H9 (cell line): ENCODE results near the gene FYCO1. TPM values are rescaled to one million over a fixed set of nuclear protein-coding genes. Genes with fewer than 3 reads are reported as not detected.

Source experiments
- DNase-seq: peaks from one replicate; pipeline ENCODE4 v3.0.0-alpha.2; 2017
- H2AFZ ChIP-seq: one replicate; pipeline ENCODE4 v1.6.1; 2013; ENCODE audit warnings: mild to moderate bottlenecking, low read length, control low read depth, moderate library complexity
- H2AK5ac ChIP-seq: 2 replicates; pipeline ENCODE4 v1.6.1; 2013; ENCODE audit warnings: low read length, control low read depth, mixed read lengths; ENCODE audit not compliant: insufficient read length
- H2BK120ac ChIP-seq: one replicate; pipeline ENCODE4 v1.6.1; 2013; ENCODE audit warnings: low read depth, mild to moderate bottlenecking, low read length, control low read depth, inconsistent platforms; ENCODE audit not compliant: poor library complexity, severe bottlenecking
- H2BK12ac ChIP-seq: 2 replicates; pipeline ENCODE4 v1.6.1; 2013; ENCODE audit warnings: low read length, control low read depth, mixed read lengths, low read depth; ENCODE audit not compliant: insufficient read length
- H2BK15ac ChIP-seq: 2 replicates; pipeline ENCODE4 v1.6.1; 2013; ENCODE audit warnings: low read depth, low read length, control low read depth
- H2BK20ac ChIP-seq: one replicate; pipeline ENCODE4 v1.6.1; 2013; ENCODE audit warnings: low read depth, mild to moderate bottlenecking, low read length, control low read depth, inconsistent platforms; ENCODE audit not compliant: poor library complexity, severe bottlenecking
- H2BK5ac ChIP-seq: 2 replicates; pipeline ENCODE4 v1.6.1; 2013; ENCODE audit warnings: low read length, control low read depth, mixed read lengths; ENCODE audit not compliant: insufficient read length
- H3K14ac ChIP-seq: 2 replicates; pipeline ENCODE4 v1.6.1; 2013; ENCODE audit warnings: low read length, control low read depth; ENCODE audit not compliant: insufficient read depth
- H3K18ac ChIP-seq: 2 replicates; pipeline ENCODE4 v1.6.1; 2013; ENCODE audit warnings: low read depth, mild to moderate bottlenecking, mixed read lengths, low read length, control low read depth; ENCODE audit not compliant: insufficient read length
- H3K23ac ChIP-seq: 2 replicates; pipeline ENCODE4 v1.6.1; 2013; ENCODE audit warnings: low read length, control low read depth, mixed read lengths, low read depth; ENCODE audit not compliant: insufficient read length
- H3K23me2 ChIP-seq: 2 replicates; pipeline ENCODE4 v1.6.1; 2013; ENCODE audit warnings: low read depth, mild to moderate bottlenecking, mixed read lengths, low read length, control low read depth; ENCODE audit not compliant: insufficient read length, poor library complexity, severe bottlenecking
- H3K27ac ChIP-seq: 2 replicates; pipeline ENCODE4 v1.5.1; 2013; ENCODE audit warnings: low read length, control low read depth, mixed read lengths, low read depth; ENCODE audit not compliant: insufficient read length
- H3K27me3 ChIP-seq: 2 replicates; pipeline ENCODE4 v1.6.1; 2013; ENCODE audit warnings: low read length, control low read depth, inconsistent platforms; ENCODE audit not compliant: insufficient read depth
- H3K4ac ChIP-seq: 2 replicates; pipeline ENCODE4 v1.6.1; 2013; ENCODE audit warnings: low read depth, mild to moderate bottlenecking, control low read depth, inconsistent platforms, low read length, moderate library complexity
- H3K4me1 ChIP-seq: 2 replicates; pipeline ENCODE4 v1.6.1; 2013; ENCODE audit warnings: low read length, control low read depth, inconsistent platforms; ENCODE audit not compliant: insufficient read depth
- H3K4me2 ChIP-seq: 2 replicates; pipeline ENCODE4 v1.6.1; 2013; ENCODE audit warnings: low read length, control low read depth, mixed read lengths; ENCODE audit not compliant: insufficient read length, insufficient read depth
- H3K56ac ChIP-seq: 2 replicates; pipeline ENCODE4 v1.6.1; 2013; ENCODE audit warnings: low read depth, mild to moderate bottlenecking, mixed read lengths, low read length, control low read depth; ENCODE audit not compliant: insufficient read length
- H3K79me1 ChIP-seq: 2 replicates; pipeline ENCODE4 v1.6.1; 2013; ENCODE audit warnings: low read depth, mild to moderate bottlenecking, moderate library complexity, low read length, control low read depth, inconsistent platforms; ENCODE audit not compliant: insufficient read depth, poor library complexity, severe bottlenecking
- H3K79me2 ChIP-seq: 2 replicates; pipeline ENCODE4 v1.6.1; 2013; ENCODE audit warnings: low read length, control low read depth, inconsistent platforms; ENCODE audit not compliant: insufficient read depth
- H3K9ac ChIP-seq: 2 replicates; pipeline ENCODE4 v1.6.1; 2013; ENCODE audit warnings: low read length, control low read depth, mixed read lengths; ENCODE audit not compliant: insufficient read length; ENCODE audit errors: extremely low read depth
- H3K9me3 ChIP-seq: one replicate; pipeline ENCODE4 v1.6.1; 2013; ENCODE audit warnings: low read depth, low read length, inconsistent platforms; ENCODE audit not compliant: control insufficient read depth
- H3T11ph ChIP-seq: one replicate; pipeline ENCODE4 v1.6.1; 2013; ENCODE audit warnings: mild to moderate bottlenecking, low read length, control low read depth, inconsistent platforms
- H4K20me1 ChIP-seq: one replicate; pipeline ENCODE4 v1.6.1; 2013; ENCODE audit not compliant: control insufficient read depth, insufficient read length, insufficient read depth
- H4K5ac ChIP-seq: 2 replicates; pipeline ENCODE4 v1.6.1; 2013; ENCODE audit warnings: low read depth, mild to moderate bottlenecking, mixed read lengths, low read length, control low read depth; ENCODE audit not compliant: insufficient read length
- H4K8ac ChIP-seq: replicated peaks from 2 replicates; pipeline ENCODE4 v1.6.1; 2013; ENCODE audit warnings: low read length, control low read depth, mixed read lengths, low read depth; ENCODE audit not compliant: insufficient read length
- H4K91ac ChIP-seq: 2 replicates; pipeline ENCODE4 v1.6.1; 2013; ENCODE audit warnings: low read depth, mild to moderate bottlenecking, moderate library complexity, mixed read lengths, low read length, control low read depth; ENCODE audit not compliant: insufficient read length
- H3K27ac Mint-ChIP-seq, 3 experiments: 2 replicates in 2 of 3; 3 replicates in 1 of 3; pipeline ENCODE4 v1.8.0; 2020 to 2021; ENCODE audit warnings: mixed read lengths in 3 of 3, mild to moderate bottlenecking in 1 of 3, moderate library complexity in 1 of 3
- H3K27me3 Mint-ChIP-seq: 2 replicates; pipeline ENCODE4 v1.8.0; 2021; ENCODE audit warnings: low read depth, mild to moderate bottlenecking, moderate library complexity, mixed read lengths
- H3K36me3 Mint-ChIP-seq, 3 experiments: 2 replicates in 2 of 3; 3 replicates in 1 of 3; pipeline ENCODE4 v1.8.0; 2020 to 2021; ENCODE audit warnings: low read depth in 3 of 3, mixed read lengths in 3 of 3; ENCODE audit not compliant: insufficient read depth in 1 of 3
- H3K4me1 Mint-ChIP-seq, 2 experiments: 2 replicates each; pipeline ENCODE4 v1.8.0; 2020; ENCODE audit warnings: mixed read lengths in 2 of 2
- H3K4me3 Mint-ChIP-seq, 2 experiments: 2 replicates in 1 of 2; 3 replicates in 1 of 2; pipeline ENCODE4 v1.8.0; 2020 to 2021; ENCODE audit warnings: mild to moderate bottlenecking in 2 of 2, mixed read lengths in 2 of 2, moderate library complexity in 1 of 2
- H3K9me3 Mint-ChIP-seq, 2 experiments: 2 replicates in 1 of 2; 3 replicates in 1 of 2; pipeline ENCODE4 v1.8.0; 2020; ENCODE audit warnings: mild to moderate bottlenecking in 2 of 2, mixed read lengths in 2 of 2, moderate library complexity in 1 of 2
- CTCF ChIP-seq: fragments of 200-600 bp; sonication (generic); conservative IDR thresholded peaks from 3 replicates; pipeline ENCODE4 v1.8.0; 2021; ENCODE audit warnings: antibody characterized with exemption, mild to moderate bottlenecking
- WGBS: extraction: QIAGEN DNeasy Blood & Tissue Kit; methylation state at CpG from one replicate; pipeline ENCODE4 v1.1.7; 2013; ENCODE audit warnings: missing lambda C conversion rate, low lambda C conversion rate, mixed read lengths; ENCODE audit not compliant: insufficient read length; ENCODE audit errors: extremely low coverage; 5-methylcytosine and 5-hydroxymethylcytosine counted together
- total RNA-seq: library from RNA; stranded (reverse); gene quantifications from 2 replicates; pipeline ENCODE4 v1.2.1, GENCODE V29; 2021

FYCO1 gene
- total RNA-seq, 1 experiment from 2014 or later: 10.4 TPM

DNA sequence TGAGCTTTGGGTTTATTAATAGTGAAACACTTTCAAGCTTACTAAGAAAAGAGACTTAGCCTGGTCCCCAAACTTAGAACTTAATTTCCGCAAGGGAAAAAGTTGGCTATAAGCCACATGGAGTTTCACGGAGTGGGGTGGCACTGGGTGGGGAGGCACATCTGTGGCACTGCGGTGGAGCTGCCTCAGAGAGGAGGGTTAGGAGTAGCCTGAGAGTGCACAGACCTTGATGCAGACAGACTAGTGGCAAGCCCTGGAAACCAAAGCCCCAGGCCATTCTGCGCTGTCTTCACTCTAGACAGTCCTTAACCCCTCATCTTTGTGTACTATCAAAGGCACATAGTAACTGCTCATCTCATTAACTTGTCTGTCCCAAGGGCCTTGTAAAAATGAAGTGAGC, 30.4 kb downstream of the FYCO1 start:
- Histone ChIP-seq H3K27ac (no peak overlapping the region), H2BK120ac (no peak overlapping the region)
- TF ChIP-seq CTCF: no peak

More for the DNA sequence above, 30.4 kb downstream of the FYCO1 start:
- Histone ChIP-seq H4K8ac (no peak overlapping the region), H3K23me2 (no peaks in the 10 kb centered on the region), H3K9ac (no peak overlapping the region), H2BK5ac (no peak overlapping the region), H3K23ac (no peak overlapping the region), H2BK20ac (no peak overlapping the region), H2BK12ac (no peak overlapping the region), H3K4me2 (no peak overlapping the region), H3K18ac (no peak overlapping the region), H3K4ac (no peak overlapping the region), H3K79me2 (no peaks in the 10 kb centered on the region), H4K91ac (no peak overlapping the region), H3K27me3 (no peaks in the 10 kb centered on the region), H2AK5ac (no peak overlapping the region), H2BK15ac (no peak overlapping the region), H2AFZ (no peak overlapping the region), H4K20me1 (no peaks in the 10 kb centered on the region), H3K56ac (no peak overlapping the region), H3K9me3 (no peaks in the 10 kb centered on the region), H3T11ph (no peak overlapping the region), H3K4me1 (no peaks in the 10 kb centered on the region), H4K5ac (no peak overlapping the region), H3K14ac (no peak overlapping the region), H3K79me1 (no peaks in the 10 kb centered on the region)
- no CpG with 5 or more reads among the region's 4 CpGs for WGBS
- Mint-ChIP-seq H3K27me3 (no peaks in the 10 kb centered on the region), H3K27ac (no peak overlapping the region), H3K4me3 (no peak overlapping the region), H3K9me3 (no peaks in the 10 kb centered on the region), H3K4me1 (no peaks in the 10 kb centered on the region), H3K36me3 (peaks cover 30 to 88% (median 80%) of the 10 kb centered on the region in 3 experiments; a peak in 6 of 7 replicates)
- DNase-seq: no peak
